ENCODE results near the gene GAGE10.

DNA sequence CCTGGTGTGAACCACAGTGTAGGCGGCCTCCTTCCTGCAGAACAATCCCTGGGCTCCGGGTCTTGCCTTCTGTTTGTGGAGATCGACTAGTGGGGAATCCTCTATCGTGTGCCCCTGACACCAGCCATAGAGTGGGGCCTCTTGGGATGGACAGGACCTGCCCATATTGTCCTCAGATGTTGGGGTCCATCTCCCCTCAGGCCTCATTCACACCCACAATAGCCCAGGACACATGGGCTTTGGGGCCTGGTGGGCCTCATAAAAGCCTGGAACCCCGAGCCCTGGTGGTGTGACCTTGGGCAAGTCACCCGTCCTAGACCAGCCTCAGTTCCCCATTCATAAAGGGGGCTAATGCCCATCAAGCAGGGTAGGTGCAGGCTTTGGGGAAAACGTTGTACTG is 13.2 kb upstream of the GAGE10 start:
- TF ChIP-seq HDAC2 (IDR thresholded peaks at IDR 0.05): no peak
- TF ChIP-seq, protein P1, sequence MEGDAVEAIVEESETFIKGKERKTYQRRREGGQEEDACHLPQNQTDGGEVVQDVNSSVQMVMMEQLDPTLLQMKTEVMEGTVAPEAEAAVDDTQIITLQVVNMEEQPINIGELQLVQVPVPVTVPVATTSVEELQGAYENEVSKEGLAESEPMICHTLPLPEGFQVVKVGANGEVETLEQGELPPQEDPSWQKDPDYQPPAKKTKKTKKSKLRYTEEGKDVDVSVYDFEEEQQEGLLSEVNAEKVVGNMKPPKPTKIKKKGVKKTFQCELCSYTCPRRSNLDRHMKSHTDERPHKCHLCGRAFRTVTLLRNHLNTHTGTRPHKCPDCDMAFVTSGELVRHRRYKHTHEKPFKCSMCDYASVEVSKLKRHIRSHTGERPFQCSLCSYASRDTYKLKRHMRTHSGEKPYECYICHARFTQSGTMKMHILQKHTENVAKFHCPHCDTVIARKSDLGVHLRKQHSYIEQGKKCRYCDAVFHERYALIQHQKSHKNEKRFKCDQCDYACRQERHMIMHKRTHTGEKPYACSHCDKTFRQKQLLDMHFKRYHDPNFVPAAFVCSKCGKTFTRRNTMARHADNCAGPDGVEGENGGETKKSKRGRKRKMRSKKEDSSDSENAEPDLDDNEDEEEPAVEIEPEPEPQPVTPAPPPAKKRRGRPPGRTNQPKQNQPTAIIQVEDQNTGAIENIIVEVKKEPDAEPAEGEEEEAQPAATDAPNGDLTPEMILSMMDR (IDR thresholded peaks at IDR 0.05): no peak
- TF ChIP-seq ZNF302 (CRISPR knock-in tag; IDR thresholded peaks at IDR 0.05): no peak
- TF ChIP-seq, protein P2, sequence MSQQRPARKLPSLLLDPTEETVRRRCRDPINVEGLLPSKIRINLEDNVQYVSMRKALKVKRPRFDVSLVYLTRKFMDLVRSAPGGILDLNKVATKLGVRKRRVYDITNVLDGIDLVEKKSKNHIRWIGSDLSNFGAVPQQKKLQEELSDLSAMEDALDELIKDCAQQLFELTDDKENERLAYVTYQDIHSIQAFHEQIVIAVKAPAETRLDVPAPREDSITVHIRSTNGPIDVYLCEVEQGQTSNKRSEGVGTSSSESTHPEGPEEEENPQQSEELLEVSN (IDR thresholded peaks at IDR 0.05; ENCODE audit: borderline replicate concordance, low read depth): no peak
- TF ChIP-seq EP300 (IDR thresholded peaks at IDR 0.05): no peak
- TF ChIP-seq POLR2A (IDR thresholded peaks at IDR 0.05; ENCODE audit: low read length): no peak
- TF ChIP-seq, protein P3, sequence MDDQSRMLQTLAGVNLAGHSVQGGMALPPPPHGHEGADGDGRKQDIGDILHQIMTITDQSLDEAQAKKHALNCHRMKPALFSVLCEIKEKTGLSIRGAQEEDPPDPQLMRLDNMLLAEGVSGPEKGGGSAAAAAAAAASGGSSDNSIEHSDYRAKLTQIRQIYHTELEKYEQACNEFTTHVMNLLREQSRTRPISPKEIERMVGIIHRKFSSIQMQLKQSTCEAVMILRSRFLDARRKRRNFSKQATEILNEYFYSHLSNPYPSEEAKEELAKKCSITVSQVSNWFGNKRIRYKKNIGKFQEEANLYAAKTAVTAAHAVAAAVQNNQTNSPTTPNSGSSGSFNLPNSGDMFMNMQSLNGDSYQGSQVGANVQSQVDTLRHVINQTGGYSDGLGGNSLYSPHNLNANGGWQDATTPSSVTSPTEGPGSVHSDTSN (IDR thresholded peaks at IDR 0.05): no peak
- no peak for TF ChIP-seq CEBPB (IDR thresholded peaks at IDR 0.05)
- no peak for TF ChIP-seq CBX2 (IDR thresholded peaks at IDR 0.05; ENCODE audit: borderline replicate concordance, low read depth)
- no peak for TF ChIP-seq JUNB (IDR thresholded peaks at IDR 0.05)
- TF ChIP-seq SMC3 (IDR thresholded peaks at IDR 0.05): no peak
